Pancreas (tissue), 10 donors: ENCODE results near the gene BCL11A. TPM values are rescaled to one million over a fixed set of nuclear protein-coding genes. Genes with fewer than 3 reads are reported as not detected.

Source experiments
- ATAC-seq, 4 donors: fragments of 200-7000 bp; cut with Tn5 transposase; one replicate each; pipeline versions ENCODE4 v1.8.0 to v1.9.1; 2020; ENCODE audit warnings: mild to moderate bottlenecking in 4 of 4, moderate library complexity in 4 of 4
- DNase-seq, 6 donors: peaks; one replicate each; pipeline ENCODE4 v3.0.0-alpha.2; 2020
- FAIRE-seq: peaks from 2 replicates; lab custom pipeline; 2012; peaks lifted over from hg19 to GRCh38; lab: Jason Lieb, UNC
- H3K27ac ChIP-seq, 4 donors: fragments of 200-600 bp; sonication (generic); 1 replicate in 3 of 4; 2 replicates in 1 of 4; pipeline versions ENCODE4 v1.5.0 to v1.8.0; 2020
- H3K27me3 ChIP-seq, 4 donors: fragments of 200-600 bp; one replicate each; pipeline ENCODE4 v1.8.0; 2021
- H3K36me3 ChIP-seq, 3 donors: fragments of 200-600 bp; sonication (generic) in 1 of 3; one replicate each; pipeline versions ENCODE4 v1.5.0 to v1.8.0; 2020 to 2021
- H3K4me1 ChIP-seq, 3 donors: fragments of 200-600 bp; one replicate each; pipeline ENCODE4 v1.8.0; 2021
- H3K4me3 ChIP-seq, 4 donors: fragments of 200-600 bp; sonication (generic) in 2 of 4; one replicate each; pipeline versions ENCODE4 v1.5.0 to v1.8.0; 2020 to 2021
- H3K9me3 ChIP-seq, 4 donors: fragments of 200-600 bp; one replicate each; pipeline ENCODE4 v1.8.0; 2021
- CTCF ChIP-seq, 4 donors: fragments of 200-600 bp; sonication (generic) in 3 of 4; IDR thresholded peaks; one replicate each; pipeline versions ENCODE4 v1.5.0 to v1.8.0; 2021; ENCODE audit warnings: antibody characterized with exemption in 4 of 4
- WGBS, 2 donors: extraction: QIAGEN DNeasy Blood & Tissue Kit; methylation state at CpG; one replicate each; pipeline ENCODE4 v1.1.7; 2013; 5-methylcytosine and 5-hydroxymethylcytosine counted together
- intact Hi-C, 3 donors: fragments of 100-400 bp; cut with DNase I; formaldehyde crosslinking; loops; one replicate each; pipeline versions ENCODE4 v1.11.1 to v1.14.2; 2022
- polyA plus RNA-seq, 2 donors: library from polyadenylated mRNA; stranded (reverse); fragments of 200-250 nt; gene quantifications; one replicate each; pipeline ENCODE4 v1.2.3, GENCODE V29; 2013
- total RNA-seq, 6 donors: library from RNA; stranded (reverse); fragmentation: NEBNext Ultra II Directional in 4 of 6; extraction: Animal tissue kit (Norgen Biotek cat#: 25700) in 4 of 6; gene quantifications; one replicate each; pipeline versions ENCODE4 v1.2.1 to v1.2.4, GENCODE V29; 2021 to 2023
- donor health status: healthy with polysubstance abuse.
- donor health status: DM: no; HTN: no; CAD: no; lungs with moderate emphysema.
- donor health status: DM: no; HTN: no; CAD: no.
- donor health status: control.
- donor health status: control.
- donor health status: Bipolar disorder and iron deficiency.
- donor health status: DM: yes; HTN: yes; CAD: no.
- donor health status: DM: no; HTN: no; CAD: no.
- donor health status: DM: no; HTN: no; CAD: no.
- donor health status: DM: yes; HTN: yes; CAD: no.

Gene BCL11A
- total and polyA plus RNA-seq, 8 donors = 4.4 to 16.1 (median 11.7) TPM

GRCh38 chr2:60510713-60511112 is 42.7 kb downstream of the BCL11A start:
- DNase-seq (no peak), ATAC-seq (no peak), FAIRE-seq (no peak)
- intact Hi-C loops = no loop called here
- no peak for TF ChIP-seq CTCF (IDR thresholded peaks at IDR 0.05)
- Histone ChIP-seq H3K27me3 (no peaks in the 10 kb centered on the region), H3K4me3 (no peak overlapping the region), H3K36me3 (no peaks in the 10 kb centered on the region), H3K27ac (no peak overlapping the region), H3K4me1 (no peaks in the 10 kb centered on the region), H3K9me3 (no peaks in the 10 kb centered on the region)
- WGBS, 2 donors = 76 to 78% methylated on average over 2 of the region's 2 CpGs

- DNase-seq = no peak
- H3K4me1 ChIP-seq = no peaks in the 10 kb centered on the region
- WGBS, 2 donors = 75 to 87% methylated on average over 8 of the region's 8 CpGs
- TF ChIP-seq CTCF (IDR thresholded peaks at IDR 0.05) = no peak
- H3K36me3 ChIP-seq = no peaks in the 10 kb centered on the region
- no peak overlapping the region for H3K4me3 ChIP-seq
- intact Hi-C loops = no loop called here
- no peaks in the 10 kb centered on the region for H3K9me3 ChIP-seq
- FAIRE-seq = no peak
- H3K27ac ChIP-seq = no peak overlapping the region
- ATAC-seq = no peak
- no peaks in the 10 kb centered on the region for H3K27me3 ChIP-seq
These were observed 44.4 kb downstream of the BCL11A start for GRCh38 chr2:60509066-60509465.

- intact Hi-C loops = no loop called here
- no peak for TF ChIP-seq CTCF (IDR thresholded peaks at IDR 0.05)
- H3K27ac ChIP-seq = peak overlapping the region in 1 of 4 donors; percentile 11
- no peaks in the 10 kb centered on the region for H3K9me3 ChIP-seq
- 64 to 67% methylated on average over 8 of the region's 8 CpGs for WGBS, 2 donors
- no peaks in the 10 kb centered on the region for H3K27me3 ChIP-seq
- no peak overlapping the region for H3K4me3 ChIP-seq
- H3K4me1 ChIP-seq = no peaks in the 10 kb centered on the region
- ATAC-seq (peak; percentile 11 to 36 (median 34)), FAIRE-seq (no peak), DNase-seq (no peak)
- no peaks in the 10 kb centered on the region for H3K36me3 ChIP-seq
These were observed 45.0 kb downstream of the BCL11A start for GRCh38 chr2:60508339-60508917.

- TF ChIP-seq CTCF (IDR thresholded peaks at IDR 0.05) = no peak
- WGBS, 2 donors = 79 to 81% methylated on average over 9 of the region's 9 CpGs
These were observed 46.1 kb downstream of the BCL11A start for GRCh38 chr2:60507211-60507965.

GRCh38 chr2:60505880-60506260 is 47.6 kb downstream of the BCL11A start:
- no peak for TF ChIP-seq CTCF (IDR thresholded peaks at IDR 0.05)
- no peak for FAIRE-seq
- H3K4me1 ChIP-seq = peaks cover 0 to 4% (median 0%) of the 10 kb centered on the region in 3 donors
- intact Hi-C loops = no loop called here
- WGBS, 2 donors = 77 to 91% methylated on average over 4 of the region's 4 CpGs
- H3K27ac ChIP-seq = no peak overlapping the region
- no peak for DNase-seq
- H3K27me3 ChIP-seq = no peaks in the 10 kb centered on the region
- H3K4me3 ChIP-seq = no peak overlapping the region
- no peaks in the 10 kb centered on the region for H3K9me3 ChIP-seq
- no peak for ATAC-seq
- H3K36me3 ChIP-seq = no peaks in the 10 kb centered on the region

More at GRCh38 chr2:60507211-60507965, 46.1 kb downstream of the BCL11A start:
- intact Hi-C loops = no loop called here
- peak in 1 of 4 donors; percentile 34 for ATAC-seq
- FAIRE-seq = no peak
- Histone ChIP-seq H3K4me3 (no peak overlapping the region), H3K4me1 (peaks cover 0 to 2% (median 0%) of the 10 kb centered on the region in 3 donors), H3K27me3 (no peaks in the 10 kb centered on the region), H3K36me3 (no peaks in the 10 kb centered on the region), H3K9me3 (no peaks in the 10 kb centered on the region), H3K27ac (no peak overlapping the region)
- no peak for DNase-seq
